GM12878 (cell line): ENCODE measurements around the gene FAXC. TPM values are rescaled to one million over a fixed set of nuclear protein-coding genes. Genes with fewer than 3 reads are reported as not detected.
"Not testable (repeated sequence)": the region's sequence is repeated elsewhere in the genome, so short reads cannot be mapped to it uniquely, and the experiment has no call there.

Experiments used
- ATAC-seq: fragments of 200-7000 bp; cut with Tn5 transposase; 3 replicates; pipeline ENCODE4 v1.9.1; 2020; ENCODE audit warnings: mild to moderate bottlenecking, moderate library complexity
- BruUV-seq: library from RNA; stranded (reverse); fragments of 400-500 nt; replicated peaks from 2 replicates; lab custom pipeline; 2021; lab: Mats Ljungman, UMichigan
- CTCF ChIA-PET: fragments of 300-600 bp; sonication (Branson Sonifier 250); formaldehyde crosslinking; extraction: SDS; loops from one replicate; lab custom pipeline; 2021; ENCODE audit warnings: inconsistent platforms; lab: Yijun Ruan, JAX
- POLR2A ChIA-PET: fragments of 350-600 bp; formaldehyde crosslinking; extraction: SDS; loops from one replicate; lab custom pipeline; 2021; ENCODE audit warnings: inconsistent platforms; lab: Charles Lee
- RAD21 ChIA-PET: fragments of 300-600 bp; sonication (Branson Sonifier 250); formaldehyde crosslinking; loops from one replicate; lab custom pipeline; 2023; ENCODE audit warnings: antibody characterized with exemption; ENCODE audit not compliant: unreplicated experiment; lab: Charles Lee
- SMC1A ChIA-PET: fragments of 300-600 bp; sonication (Branson Sonifier 250); formaldehyde crosslinking; loops from one replicate; lab custom pipeline; 2023; ENCODE audit not compliant: unreplicated experiment, uncharacterized antibody; lab: Charles Lee
- DNase-seq: peaks from one replicate; pipeline ENCODE4 v3.0.0-alpha.2; 2011; ENCODE audit warnings: low read depth, low spot score
- FAIRE-seq: peaks from 3 replicates; lab custom pipeline; 2011; peaks lifted over from hg19 to GRCh38; lab: Jason Lieb, UNC
- H2AFZ ChIP-seq: 2 replicates; pipeline ENCODE4 v1.6.0; 2011; ENCODE audit warnings: low read depth, low read length, control low read depth; ENCODE audit not compliant: control insufficient read depth
- H3K27ac ChIP-seq: 2 replicates; pipeline ENCODE4 v1.5.1; 2011; ENCODE audit warnings: control low read depth; ENCODE audit not compliant: control insufficient read depth, insufficient read depth
- H3K27me3 ChIP-seq, 2 experiments: replicated peaks in 1 of 2; 2 replicates each; pipeline versions ENCODE4 v1.6.0 to v1.6.1; 2011; ENCODE audit warnings: low read length in 1 of 2; ENCODE audit not compliant: control insufficient read depth in 2 of 2, insufficient read depth in 2 of 2
- H3K36me3 ChIP-seq, 2 experiments: 2 replicates each; pipeline ENCODE4 v1.5.1; 2011; ENCODE audit warnings: low read length in 1 of 2; ENCODE audit not compliant: control insufficient read depth in 2 of 2, insufficient read depth in 2 of 2
- H3K4me1 ChIP-seq: 2 replicates; pipeline ENCODE4 v1.6.1; 2011; ENCODE audit warnings: mild to moderate bottlenecking, low read length, moderate library complexity, mixed read lengths; ENCODE audit not compliant: control insufficient read depth, insufficient read depth
- H3K4me2 ChIP-seq: 2 replicates; pipeline ENCODE4 v1.6.0; 2011; ENCODE audit warnings: control low read depth; ENCODE audit not compliant: control insufficient read depth, insufficient read depth
- H3K4me3 ChIP-seq: fragments of 200-600 bp; sonication (generic); 2 replicates; pipeline ENCODE4 v1.5.1; 2016
- H3K79me2 ChIP-seq: 2 replicates; pipeline ENCODE4 v1.6.0; 2011; ENCODE audit warnings: low read length; ENCODE audit not compliant: control insufficient read depth, insufficient read depth
- H3K9ac ChIP-seq: 2 replicates; pipeline ENCODE4 v1.8.0; 2011; ENCODE audit warnings: low read length, control low read depth, mixed read lengths; ENCODE audit not compliant: control insufficient read depth, insufficient read depth
- H3K9me3 ChIP-seq: replicated peaks from 3 replicates; pipeline ENCODE4 v1.5.1; 2011; ENCODE audit warnings: mild to moderate bottlenecking, low read length; ENCODE audit not compliant: control insufficient read depth, insufficient read depth
- H4K20me1 ChIP-seq: 2 replicates; pipeline ENCODE4 v1.6.0; 2011; ENCODE audit not compliant: control insufficient read depth, insufficient read depth
- ELK1 ChIP-seq: IDR thresholded peaks from 2 replicates; pipeline ENCODE4 v1.6.1; 2012; ENCODE audit warnings: low read depth, low read length, improper control_type of control experiment
- FOS ChIP-seq: IDR thresholded peaks from 3 replicates; pipeline ENCODE4 v1.6.1; 2011; ENCODE audit warnings: borderline replicate concordance; ENCODE audit not compliant: insufficient read length; ENCODE audit errors: extremely low read depth
- HDAC6 ChIP-seq: fragments of 200-600 bp; sonication (generic); IDR thresholded peaks from one replicate; pipeline ENCODE4 v1.8.0; 2017; ENCODE audit warnings: antibody characterized with exemption; ENCODE audit not compliant: unreplicated experiment
- NFIC ChIP-seq: IDR thresholded peaks from 2 replicates; pipeline ENCODE4 v1.6.1; 2012; ENCODE audit warnings: low read depth, mild to moderate bottlenecking, inconsistent platforms, low read length, moderate library complexity
- NFYA ChIP-seq: IDR thresholded peaks from 2 replicates; pipeline ENCODE4 v1.6.1; 2011; ENCODE audit warnings: low read depth, mild to moderate bottlenecking, low read length, improper control_type of control experiment, borderline replicate concordance
- NFYB ChIP-seq: IDR thresholded peaks from 2 replicates; pipeline ENCODE4 v1.6.1; 2011; ENCODE audit warnings: low read depth, mild to moderate bottlenecking, low read length, improper control_type of control experiment, moderate library complexity; ENCODE audit not compliant: insufficient read depth
- RBBP5 ChIP-seq: fragments of 200-600 bp; sonication (generic); conservative IDR thresholded peaks from 2 replicates; pipeline ENCODE4 v1.6.1; 2016
- WGBS: methylation state at CpG from one replicate; pipeline ENCODE4 v1.1.6; 2016; ENCODE audit warnings: low lambda C conversion rate; ENCODE audit not compliant: insufficient replicate concordance, insufficient coverage; ENCODE audit errors: missing lambda C conversion rate; 5-methylcytosine and 5-hydroxymethylcytosine counted together
- in situ Hi-C: fragments of 300-500 bp; cut with MboI; formaldehyde crosslinking; loops from 9 replicates; pipeline ENCODE4 v1.14.3; 2018; ENCODE audit warnings: mixed read lengths
- intact Hi-C: fragments of 100-400 bp; cut with micrococcal nuclease; formaldehyde crosslinking; loops from one replicate; pipeline ENCODE4 v1.14.2; 2022; ENCODE audit not compliant: unreplicated experiment
- polyA plus RNA-seq, 11 experiments: library from polyadenylated mRNA; depleted of rRNA in 4 of 11; unstranded in 6 of 11; stranded (reverse) in 5 of 11; fragments of >200 nt; fragmentation: Nextera tagmentation in 4 of 11; fragmentation: Illumina TruSeq in 1 of 11; extraction: Ambion mirVana in 4 of 11; extraction: Trizol in 1 of 11; gene quantifications; 1 replicate in 1 of 11; 2 replicates in 10 of 11; pipeline versions ENCODE4 v1.2.1 to v1.2.3, GENCODE V29; 2011 to 2016; ENCODE audit warnings: inconsistent platforms in 2 of 11, missing spikeins in 2 of 11, low read depth in 1 of 11
- total RNA-seq, 4 experiments: library from RNA; depleted of rRNA in 3 of 4; stranded (reverse); fragments of >200 nt in 3 of 4; fragmentation: Illumina TruSeq in 1 of 4; extraction: Trizol in 1 of 4; gene quantifications; 2 replicates each; pipeline versions ENCODE4 v1.2.1 to v1.2.3, GENCODE V29; 2013 to 2021

Gene FAXC
- total and polyA plus RNA-seq, 10 of the 15 experiments (the other 5 are each of a cell fraction or from before 2014, with no cell fraction given): not detected

GRCh38 chr6:99265447-99265846, 84.0 kb downstream of the FAXC start:
- H2AFZ ChIP-seq, FAIRE-seq, H3K27me3 ChIP-seq, H3K9ac ChIP-seq, H3K9me3 ChIP-seq, intact Hi-C loops, H3K4me2 ChIP-seq, H3K27ac ChIP-seq, H3K36me3 ChIP-seq, in situ Hi-C loops, ATAC-seq, RAD21 ChIA-PET, H3K79me2 ChIP-seq, H4K20me1 ChIP-seq, H3K4me3 ChIP-seq, H3K4me1 ChIP-seq, DNase-seq, POLR2A ChIA-PET, CTCF ChIA-PET, BruUV-seq, SMC1A ChIA-PET: not testable (repeated sequence)
- WGBS: 56% methylated on average over 3 of the region's 5 CpGs

DNA sequence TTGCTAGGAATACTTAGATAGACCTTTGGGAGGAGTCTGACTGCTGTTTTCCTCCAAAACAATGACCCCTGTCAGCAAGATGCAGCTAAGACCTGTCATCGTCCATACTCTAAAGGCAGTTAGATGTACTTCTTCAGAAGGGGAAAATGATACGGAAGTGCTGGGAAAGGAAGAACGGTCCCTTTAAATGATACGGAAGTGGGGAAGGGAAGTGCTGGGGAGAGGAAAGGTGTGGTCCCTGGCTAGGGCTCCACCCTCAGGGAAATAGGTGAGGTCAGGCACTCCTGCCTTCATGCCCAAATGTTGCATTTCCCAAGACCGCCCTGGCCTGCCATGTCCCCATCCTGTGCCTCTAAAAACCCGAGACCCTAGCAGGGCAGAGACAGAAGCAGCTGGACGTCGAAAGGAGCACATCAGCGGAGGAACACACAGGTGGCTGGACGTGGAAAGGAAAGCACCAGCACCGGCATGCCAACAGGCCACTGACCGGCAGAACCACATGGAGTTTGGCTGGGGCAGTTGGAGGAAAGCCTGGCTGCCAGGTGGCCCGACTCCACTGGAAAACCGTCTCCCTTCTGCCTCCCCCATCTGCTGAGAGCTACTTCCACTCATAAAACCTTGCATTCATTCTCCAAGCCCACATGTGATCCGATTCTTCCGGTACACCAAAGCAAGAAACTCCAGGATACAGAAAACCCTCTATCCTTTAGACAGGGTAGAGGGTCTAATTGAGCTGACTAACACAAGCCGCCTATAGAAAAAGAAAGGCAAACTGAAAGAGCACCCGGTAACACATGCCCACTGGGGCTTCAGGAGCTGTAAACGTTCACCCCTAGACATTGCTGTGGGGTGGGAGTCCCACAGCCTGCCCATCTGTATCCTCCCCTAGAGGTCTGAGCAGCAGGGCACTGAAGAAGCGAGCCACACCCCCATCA, 94.6 kb downstream of the FAXC start:
- Histone ChIP-seq H3K4me2 (no peak overlapping the region), H3K27ac (no peak overlapping the region), H2AFZ (no peak overlapping the region), H3K9me3 (no peaks in the 10 kb centered on the region), H3K27me3 (no peaks in the 10 kb centered on the region), H4K20me1 (no peaks in the 10 kb centered on the region), H3K36me3 (no peaks in the 10 kb centered on the region), H3K79me2 (no peaks in the 10 kb centered on the region), H3K4me1 (no peaks in the 10 kb centered on the region), H3K9ac (no peak overlapping the region), H3K4me3 (no peak overlapping the region)
- ATAC-seq (no peak), DNase-seq (no peak), FAIRE-seq (no peak)
- WGBS: 28% methylated on average over 20 of the region's 20 CpGs
- SMC1A ChIA-PET: interaction anchor here (0.6 kb wide), 1 partner anchor 54 kb away, joined by 3 read pairs; no protein-coding TSS in a partner anchor
- CTCF ChIA-PET: interaction anchor here (0.6 to 1.2 kb wide), 2 partner anchors 29 to 96 kb away, joined by 3 to 4 read pairs; no protein-coding TSS in a partner anchor
- POLR2A ChIA-PET: no interaction called here
- TF ChIP-seq ELK1: no peak
- no peak for TF ChIP-seq FOS
- no peak for TF ChIP-seq NFYB
- TF ChIP-seq RBBP5: no peak
- no peak for TF ChIP-seq NFIC
- TF ChIP-seq NFYA: no peak
- TF ChIP-seq HDAC6: no peak
- RAD21 ChIA-PET: no interaction called here
- in situ Hi-C loops (no loop called here), intact Hi-C loops (no loop called here)
- BruUV-seq: no TSS peak
